Measurements from ENCODE around the gene WDFY4.

DNA sequence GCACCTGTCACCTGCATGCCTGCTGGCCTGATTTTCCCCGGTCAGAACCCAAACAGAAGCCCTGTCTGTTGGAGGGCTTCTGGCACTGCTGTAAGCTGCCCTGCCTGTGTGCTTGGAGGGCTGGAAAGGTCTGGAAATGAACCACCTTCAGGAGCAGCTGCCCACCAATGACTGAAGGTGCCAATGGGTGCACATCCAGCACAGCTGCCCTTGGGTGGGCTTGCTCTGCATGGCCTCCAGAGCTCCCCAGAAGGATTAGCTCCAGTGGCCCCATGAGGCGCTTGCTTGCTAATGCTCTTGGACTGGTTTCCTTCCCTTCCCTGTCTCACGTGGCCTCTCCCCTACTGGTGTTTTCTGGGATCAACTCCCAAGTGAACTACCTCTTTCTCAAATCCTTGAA is 43.2 kb downstream of the WDFY4 start:
- TF ChIP-seq, protein P1, sequence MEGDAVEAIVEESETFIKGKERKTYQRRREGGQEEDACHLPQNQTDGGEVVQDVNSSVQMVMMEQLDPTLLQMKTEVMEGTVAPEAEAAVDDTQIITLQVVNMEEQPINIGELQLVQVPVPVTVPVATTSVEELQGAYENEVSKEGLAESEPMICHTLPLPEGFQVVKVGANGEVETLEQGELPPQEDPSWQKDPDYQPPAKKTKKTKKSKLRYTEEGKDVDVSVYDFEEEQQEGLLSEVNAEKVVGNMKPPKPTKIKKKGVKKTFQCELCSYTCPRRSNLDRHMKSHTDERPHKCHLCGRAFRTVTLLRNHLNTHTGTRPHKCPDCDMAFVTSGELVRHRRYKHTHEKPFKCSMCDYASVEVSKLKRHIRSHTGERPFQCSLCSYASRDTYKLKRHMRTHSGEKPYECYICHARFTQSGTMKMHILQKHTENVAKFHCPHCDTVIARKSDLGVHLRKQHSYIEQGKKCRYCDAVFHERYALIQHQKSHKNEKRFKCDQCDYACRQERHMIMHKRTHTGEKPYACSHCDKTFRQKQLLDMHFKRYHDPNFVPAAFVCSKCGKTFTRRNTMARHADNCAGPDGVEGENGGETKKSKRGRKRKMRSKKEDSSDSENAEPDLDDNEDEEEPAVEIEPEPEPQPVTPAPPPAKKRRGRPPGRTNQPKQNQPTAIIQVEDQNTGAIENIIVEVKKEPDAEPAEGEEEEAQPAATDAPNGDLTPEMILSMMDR (IDR thresholded peaks at IDR 0.05; ENCODE audit: low read depth, low read length, missing input control) = no peak
- TF ChIP-seq RAD21 (IDR thresholded peaks at IDR 0.05) (no peak), SP1 (IDR thresholded peaks at IDR 0.05) (no peak)

All from liver (tissue), 3 donors.